Osteoblast (primary cell): ENCODE data around the gene UGT1A7. TPM values are rescaled to one million over a fixed set of nuclear protein-coding genes. Genes with fewer than 3 reads are reported as not detected.

Experiments
- DNase-seq: peaks from one replicate; pipeline ENCODE4 v3.0.0; 2011; ENCODE audit warnings: low spot score, mixed read lengths; ENCODE audit not compliant: insufficient read length; ENCODE audit errors: missing footprints
- H2AFZ ChIP-seq: 2 replicates; pipeline ENCODE4 v1.6.0; 2011; ENCODE audit warnings: mild to moderate bottlenecking, low read length
- H3K27ac ChIP-seq: 2 replicates; pipeline ENCODE4 v1.5.1; 2011; ENCODE audit warnings: mild to moderate bottlenecking, low read depth, low read length, moderate library complexity
- H3K27me3 ChIP-seq: 2 replicates; pipeline ENCODE4 v1.6.0; 2012; ENCODE audit warnings: mild to moderate bottlenecking, control low read depth, inconsistent platforms, low read length, moderate library complexity; ENCODE audit not compliant: insufficient read depth
- H3K36me3 ChIP-seq: 2 replicates; pipeline ENCODE4 v1.5.1; 2011; ENCODE audit warnings: mild to moderate bottlenecking, low read length, control low read depth, moderate library complexity; ENCODE audit not compliant: insufficient read depth
- H3K4me1 ChIP-seq: 2 replicates; pipeline ENCODE4 v1.5.1; 2011; ENCODE audit warnings: mild to moderate bottlenecking, low read length, control low read depth, moderate library complexity; ENCODE audit not compliant: insufficient read depth
- H3K4me2 ChIP-seq: 2 replicates; pipeline ENCODE4 v1.6.0; 2011; ENCODE audit warnings: mild to moderate bottlenecking, low read length; ENCODE audit not compliant: insufficient read depth
- H3K4me3 ChIP-seq: fragments of 200-600 bp; sonication (generic); 3 replicates; pipeline ENCODE4 v1.5.1; 2012; ENCODE audit warnings: mild to moderate bottlenecking, low read length, inconsistent platforms; ENCODE audit not compliant: insufficient read depth
- H3K79me2 ChIP-seq: 2 replicates; pipeline ENCODE4 v1.6.0; 2012; ENCODE audit warnings: mild to moderate bottlenecking, low read length, control low read depth, inconsistent platforms; ENCODE audit not compliant: insufficient read depth
- H3K9me3 ChIP-seq: 2 replicates; pipeline ENCODE4 v1.5.1; 2011; ENCODE audit warnings: low read depth, low read length, control low read depth
- H4K20me1 ChIP-seq: 2 replicates; pipeline ENCODE4 v1.6.0; 2012; ENCODE audit warnings: mild to moderate bottlenecking, low read length, control low read depth; ENCODE audit not compliant: insufficient read depth
- total RNA-seq: library from RNA; depleted of rRNA; stranded (reverse); fragments of >200 nt; gene quantifications from 2 replicates; pipeline ENCODE4 v1.2.3, GENCODE V29; 2012
- TF ChIP-seq, protein P1 (sequence below): IDR thresholded peaks from 2 replicates; pipeline ENCODE4 v1.5.1; 2011; ENCODE audit warnings: mild to moderate bottlenecking, low read depth, low read length, moderate library complexity; ENCODE audit errors: extremely low read depth

Gene UGT1A7
- total RNA-seq, 1 donor: not detected

DNA sequence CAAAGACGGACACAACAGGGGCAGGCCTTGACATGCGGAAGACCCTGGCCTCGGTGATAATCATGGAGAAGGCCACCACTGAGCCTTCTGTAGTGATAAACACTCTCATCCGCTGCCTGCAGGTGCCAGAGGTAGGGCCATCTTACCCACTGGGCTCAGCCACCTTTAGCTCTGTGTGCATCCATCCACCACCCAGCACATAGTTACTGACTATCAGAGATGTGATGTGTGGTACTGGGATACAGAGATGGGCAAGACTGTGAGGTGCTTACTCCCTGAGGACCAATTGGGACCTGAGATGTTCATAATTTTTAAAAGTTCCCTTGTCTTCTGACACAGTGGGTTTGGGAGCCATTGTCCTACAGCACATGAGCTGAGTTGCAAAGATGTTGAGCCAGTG, 98.0 kb downstream of the UGT1A7 start:
- DNase-seq: no peak
- Histone ChIP-seq H3K4me3 (no peak overlapping the region), H3K27me3 (no peaks in the 10 kb centered on the region), H2AFZ (no peak overlapping the region), H3K79me2 (no peaks in the 10 kb centered on the region), H3K27ac (no peak overlapping the region), H4K20me1 (no peaks in the 10 kb centered on the region), H3K36me3 (no peaks in the 10 kb centered on the region), H3K4me1 (no peaks in the 10 kb centered on the region), H3K4me2 (no peak overlapping the region), H3K9me3 (peaks cover 3% of the 10 kb centered on the region)
- TF ChIP-seq, protein P1, sequence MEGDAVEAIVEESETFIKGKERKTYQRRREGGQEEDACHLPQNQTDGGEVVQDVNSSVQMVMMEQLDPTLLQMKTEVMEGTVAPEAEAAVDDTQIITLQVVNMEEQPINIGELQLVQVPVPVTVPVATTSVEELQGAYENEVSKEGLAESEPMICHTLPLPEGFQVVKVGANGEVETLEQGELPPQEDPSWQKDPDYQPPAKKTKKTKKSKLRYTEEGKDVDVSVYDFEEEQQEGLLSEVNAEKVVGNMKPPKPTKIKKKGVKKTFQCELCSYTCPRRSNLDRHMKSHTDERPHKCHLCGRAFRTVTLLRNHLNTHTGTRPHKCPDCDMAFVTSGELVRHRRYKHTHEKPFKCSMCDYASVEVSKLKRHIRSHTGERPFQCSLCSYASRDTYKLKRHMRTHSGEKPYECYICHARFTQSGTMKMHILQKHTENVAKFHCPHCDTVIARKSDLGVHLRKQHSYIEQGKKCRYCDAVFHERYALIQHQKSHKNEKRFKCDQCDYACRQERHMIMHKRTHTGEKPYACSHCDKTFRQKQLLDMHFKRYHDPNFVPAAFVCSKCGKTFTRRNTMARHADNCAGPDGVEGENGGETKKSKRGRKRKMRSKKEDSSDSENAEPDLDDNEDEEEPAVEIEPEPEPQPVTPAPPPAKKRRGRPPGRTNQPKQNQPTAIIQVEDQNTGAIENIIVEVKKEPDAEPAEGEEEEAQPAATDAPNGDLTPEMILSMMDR: no peak

DNA sequence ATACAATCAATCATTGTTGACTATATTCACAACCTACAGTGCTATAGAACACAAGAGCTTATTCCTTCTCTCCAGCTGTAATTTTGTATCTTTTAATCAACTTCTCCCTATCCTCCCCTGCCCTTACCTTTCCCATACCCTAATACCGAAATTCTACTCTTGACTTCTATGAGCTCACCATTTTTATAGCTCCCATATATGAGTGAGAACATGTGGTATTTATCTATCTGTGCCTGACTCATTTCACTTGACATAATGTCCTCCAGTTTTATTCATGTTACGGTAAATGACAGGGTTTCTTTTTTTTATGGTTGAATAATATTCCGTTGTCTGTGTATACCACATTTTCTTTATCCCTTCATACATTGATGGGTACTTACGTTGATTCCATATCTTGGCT, 99.1 kb downstream of the UGT1A7 start:
- no peak overlapping the region for H3K27ac ChIP-seq
- H3K79me2 ChIP-seq: no peaks in the 10 kb centered on the region
- TF ChIP-seq, protein P1: no peak
- no peak overlapping the region for H2AFZ ChIP-seq
- H3K9me3 ChIP-seq: peaks cover 3% of the 10 kb centered on the region
- H3K4me1 ChIP-seq: no peaks in the 10 kb centered on the region
- no peak overlapping the region for H3K4me2 ChIP-seq
- H4K20me1 ChIP-seq: no peaks in the 10 kb centered on the region
- no peaks in the 10 kb centered on the region for H3K36me3 ChIP-seq
- H3K27me3 ChIP-seq: no peaks in the 10 kb centered on the region
- no peak overlapping the region for H3K4me3 ChIP-seq
- no peak for DNase-seq

DNA sequence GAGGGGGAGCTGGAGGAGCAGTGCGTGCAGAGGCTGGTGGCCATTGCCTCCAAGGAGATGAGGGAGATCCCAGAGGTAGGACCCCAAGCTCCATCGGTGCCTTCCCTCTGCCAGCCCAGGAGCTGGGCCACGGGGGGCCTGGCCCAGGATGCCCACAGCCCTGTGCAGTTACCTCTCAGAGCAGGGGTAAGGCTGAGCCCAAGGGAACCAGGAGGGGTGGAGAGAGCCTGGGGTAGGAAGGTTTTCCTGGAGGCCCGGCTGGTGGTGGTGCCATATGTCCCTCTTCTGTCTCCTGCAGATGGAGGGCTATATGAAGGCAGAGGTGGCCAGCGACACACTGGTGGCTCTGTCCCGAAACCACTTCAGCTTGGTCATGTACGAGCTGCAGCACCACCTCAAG, 107.9 kb downstream of the UGT1A7 start:
- Histone ChIP-seq H3K79me2 (no peaks in the 10 kb centered on the region), H3K9me3 (no peaks in the 10 kb centered on the region), H2AFZ (no peak overlapping the region), H4K20me1 (no peaks in the 10 kb centered on the region), H3K27ac (no peak overlapping the region), H3K4me3 (no peak overlapping the region), H3K4me1 (no peaks in the 10 kb centered on the region), H3K4me2 (no peak overlapping the region), H3K36me3 (no peaks in the 10 kb centered on the region), H3K27me3 (no peaks in the 10 kb centered on the region)
- TF ChIP-seq, protein P1: no peak
- DNase-seq: no peak

DNA sequence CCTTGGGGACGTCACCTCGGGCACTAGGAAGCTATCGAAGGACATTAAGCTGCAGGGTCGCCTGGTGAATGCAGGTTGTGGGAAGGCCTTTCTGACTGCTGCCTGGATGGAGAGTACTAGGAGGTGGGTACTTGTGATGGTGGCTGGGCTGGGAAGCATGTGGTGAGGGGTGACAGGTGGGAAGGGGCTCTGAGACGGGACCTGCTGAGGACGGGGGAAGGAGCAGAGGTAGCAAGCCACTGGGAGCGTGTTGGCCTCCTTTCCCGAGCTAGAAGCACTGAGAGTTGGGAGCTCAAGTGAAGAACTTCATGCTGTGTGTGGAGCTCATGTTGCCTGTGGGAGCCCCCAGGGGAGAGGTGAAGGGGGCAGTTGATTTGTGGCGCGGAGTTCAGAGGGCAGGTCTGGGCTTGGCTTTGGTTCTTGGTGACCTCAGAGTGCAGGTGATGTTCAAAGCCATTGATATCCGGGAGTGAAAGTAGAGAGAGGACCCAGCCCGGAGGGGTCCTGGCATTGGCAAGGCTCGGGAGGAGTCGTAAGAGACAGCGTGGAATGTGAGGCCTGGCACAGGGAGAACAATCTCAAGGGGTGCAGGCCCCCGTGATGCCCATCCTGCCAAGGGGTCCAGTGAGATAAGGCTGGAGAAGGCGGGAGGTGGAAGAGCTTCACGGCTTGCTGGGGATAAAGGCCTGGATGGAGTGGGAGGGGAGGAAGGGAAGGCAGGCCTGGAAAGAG, 109.6 kb downstream of the UGT1A7 start:
- H3K4me1 ChIP-seq: no peaks in the 10 kb centered on the region
- no peak overlapping the region for H3K4me3 ChIP-seq
- H3K9me3 ChIP-seq: no peaks in the 10 kb centered on the region
- no peaks in the 10 kb centered on the region for H3K79me2 ChIP-seq
- H2AFZ ChIP-seq: no peak overlapping the region
- H3K27me3 ChIP-seq: no peaks in the 10 kb centered on the region
- no peaks in the 10 kb centered on the region for H4K20me1 ChIP-seq
- no peak for DNase-seq
- H3K36me3 ChIP-seq: no peaks in the 10 kb centered on the region
- no peak overlapping the region for H3K27ac ChIP-seq
- no peak overlapping the region for H3K4me2 ChIP-seq
- TF ChIP-seq, protein P1: no peak
